Measurements from ENCODE around the gene RHOJ.

Gene RHOJ

DNA sequence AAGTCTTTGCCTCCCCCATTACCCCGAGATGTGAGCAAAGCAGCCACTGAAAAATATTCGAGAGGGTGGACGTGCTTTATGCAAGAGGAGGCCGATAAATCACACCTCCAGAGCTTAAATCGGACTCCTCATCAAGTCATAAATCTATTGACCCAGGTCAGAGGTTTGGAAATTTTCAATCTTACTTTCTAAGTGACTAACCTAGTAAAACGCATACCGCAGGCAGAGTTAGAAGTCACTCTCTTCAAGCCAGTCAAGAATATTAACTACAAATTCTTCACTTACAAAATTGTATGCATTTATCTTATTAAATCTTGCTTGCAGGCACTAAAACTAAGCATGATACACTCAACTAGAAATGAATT is 79.6 kb downstream of the RHOJ start:
- Histone ChIP-seq H3K27me3 (ENCODE audit: control insufficient read depth, insufficient read depth, low read length) (no peaks in the 10 kb centered on the region), H3K9ac (ENCODE audit: low read length) (no peak overlapping the region), H3K9me3 (ENCODE audit: control insufficient read depth, insufficient read depth, low read depth, low read length) (no peaks in the 10 kb centered on the region), H3K4me3 (ENCODE audit: low read depth, low read length) (no peak overlapping the region), H3K36me3 (ENCODE audit: control insufficient read depth, insufficient read depth, low read length) (no peaks in the 10 kb centered on the region), H3K27ac (ENCODE audit: low read depth, low read length) (no peak overlapping the region), H3K4me1 (ENCODE audit: control insufficient read depth, insufficient read depth, low read length) (no peaks in the 10 kb centered on the region)

DNA sequence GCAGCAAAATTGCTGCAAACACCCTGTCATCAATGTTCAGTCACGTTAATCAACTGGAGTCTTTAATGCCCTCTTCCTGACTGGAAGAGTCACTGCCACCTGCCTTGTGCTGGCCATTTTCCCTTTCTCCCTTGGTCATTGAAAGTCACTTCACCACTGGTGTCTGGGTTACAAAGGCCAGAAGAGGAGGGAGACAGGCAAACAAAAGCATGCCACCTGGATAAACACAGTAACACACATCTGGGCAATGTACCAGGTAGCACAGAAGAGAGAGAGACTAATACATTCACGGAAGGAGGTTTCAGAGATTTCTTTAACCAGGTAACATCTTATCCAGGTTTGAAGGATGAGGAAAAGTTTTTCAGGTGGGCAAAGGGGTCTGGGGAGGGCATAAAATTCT is 81.8 kb downstream of the RHOJ start:
- no peaks in the 10 kb centered on the region for H3K9me3 ChIP-seq (ENCODE audit: control insufficient read depth, insufficient read depth, low read depth, low read length)
- H3K36me3 ChIP-seq (ENCODE audit: control insufficient read depth, insufficient read depth, low read length), result no peaks in the 10 kb centered on the region
- no peak overlapping the region for H3K27ac ChIP-seq (ENCODE audit: low read depth, low read length)
- no peaks in the 10 kb centered on the region for H3K27me3 ChIP-seq (ENCODE audit: control insufficient read depth, insufficient read depth, low read length)
- no peak overlapping the region for H3K9ac ChIP-seq (ENCODE audit: low read length)
- H3K4me1 ChIP-seq (ENCODE audit: control insufficient read depth, insufficient read depth, low read length), result no peaks in the 10 kb centered on the region
- no peak overlapping the region for H3K4me3 ChIP-seq (ENCODE audit: low read depth, low read length)

DNA sequence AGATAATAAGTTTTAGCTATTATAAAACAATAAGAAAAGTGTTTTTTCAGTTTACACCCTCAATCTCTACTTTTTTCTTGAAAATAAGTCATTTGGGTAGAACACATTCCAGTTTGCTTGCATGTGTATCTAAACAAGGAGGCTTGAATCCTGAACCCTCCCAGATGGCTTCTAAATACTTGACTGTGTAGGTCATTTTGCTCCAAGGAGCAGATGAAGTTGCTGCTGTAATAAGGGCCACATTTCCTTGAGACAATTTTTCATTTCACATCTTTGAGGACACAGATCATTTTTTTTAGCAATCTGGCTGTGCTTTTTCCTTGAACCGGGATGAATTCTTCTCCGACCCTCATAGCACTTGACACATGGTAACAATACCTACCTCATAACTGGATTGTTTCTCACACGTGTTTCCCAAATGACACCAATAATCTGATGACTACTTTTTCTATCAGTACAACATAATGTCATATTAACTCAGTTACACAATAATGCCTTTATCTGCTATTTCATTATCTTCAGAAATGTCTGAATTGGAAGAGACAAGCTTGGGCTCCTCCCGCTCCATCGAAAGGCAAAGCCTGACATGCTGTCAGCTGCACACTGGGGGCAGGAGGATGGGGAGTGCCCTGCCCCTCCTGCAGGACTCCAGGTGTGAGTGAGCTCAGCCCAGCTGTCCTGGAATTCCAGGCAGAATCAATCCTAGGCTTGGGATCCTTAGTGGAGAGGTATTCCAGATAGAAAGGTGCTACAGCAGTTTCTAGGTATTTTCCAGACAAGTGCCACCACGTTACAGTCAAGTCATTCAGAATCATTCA is 83.6 kb downstream of the RHOJ start:
- H3K27me3 ChIP-seq (ENCODE audit: control insufficient read depth, insufficient read depth, low read length), result no peaks in the 10 kb centered on the region
- no peak overlapping the region for H3K4me3 ChIP-seq (ENCODE audit: low read depth, low read length)
- no peaks in the 10 kb centered on the region for H3K36me3 ChIP-seq (ENCODE audit: control insufficient read depth, insufficient read depth, low read length)
- H3K9ac ChIP-seq (ENCODE audit: low read length), result no peak overlapping the region
- no peak overlapping the region for H3K27ac ChIP-seq (ENCODE audit: low read depth, low read length)
- no peaks in the 10 kb centered on the region for H3K9me3 ChIP-seq (ENCODE audit: control insufficient read depth, insufficient read depth, low read depth, low read length)
- no peaks in the 10 kb centered on the region for H3K4me1 ChIP-seq (ENCODE audit: control insufficient read depth, insufficient read depth, low read length)

GRCh38 chr14:63288853-63289252 is 84.6 kb downstream of the RHOJ start:
- H3K9me3 ChIP-seq (ENCODE audit: control insufficient read depth, insufficient read depth, low read depth, low read length), result no peaks in the 10 kb centered on the region
- H3K27ac ChIP-seq (ENCODE audit: low read depth, low read length), result no peak overlapping the region
- no peaks in the 10 kb centered on the region for H3K27me3 ChIP-seq (ENCODE audit: control insufficient read depth, insufficient read depth, low read length)
- no peaks in the 10 kb centered on the region for H3K4me1 ChIP-seq (ENCODE audit: control insufficient read depth, insufficient read depth, low read length)
- no peak overlapping the region for H3K4me3 ChIP-seq (ENCODE audit: low read depth, low read length)
- H3K36me3 ChIP-seq (ENCODE audit: control insufficient read depth, insufficient read depth, low read length), result no peaks in the 10 kb centered on the region
- H3K9ac ChIP-seq (ENCODE audit: low read length), result no peak overlapping the region

GRCh38 chr14:63290741-63291430 is 86.6 kb downstream of the RHOJ start:
- no peaks in the 10 kb centered on the region for H3K9me3 ChIP-seq (ENCODE audit: control insufficient read depth, insufficient read depth, low read depth, low read length)
- H3K4me1 ChIP-seq (ENCODE audit: control insufficient read depth, insufficient read depth, low read length), result no peaks in the 10 kb centered on the region
- H3K27me3 ChIP-seq (ENCODE audit: control insufficient read depth, insufficient read depth, low read length), result no peaks in the 10 kb centered on the region
- no peak overlapping the region for H3K4me3 ChIP-seq (ENCODE audit: low read depth, low read length)
- no peak overlapping the region for H3K9ac ChIP-seq (ENCODE audit: low read length)
- H3K27ac ChIP-seq (ENCODE audit: low read depth, low read length), result no peak overlapping the region
- H3K36me3 ChIP-seq (ENCODE audit: control insufficient read depth, insufficient read depth, low read length), result no peaks in the 10 kb centered on the region

GRCh38 chr14:63292805-63293204 is 88.6 kb downstream of the RHOJ start:
- no peaks in the 10 kb centered on the region for H3K27me3 ChIP-seq (ENCODE audit: control insufficient read depth, insufficient read depth, low read length)
- no peak overlapping the region for H3K27ac ChIP-seq (ENCODE audit: low read depth, low read length)
- H3K9ac ChIP-seq (ENCODE audit: low read length), result no peak overlapping the region

DNA sequence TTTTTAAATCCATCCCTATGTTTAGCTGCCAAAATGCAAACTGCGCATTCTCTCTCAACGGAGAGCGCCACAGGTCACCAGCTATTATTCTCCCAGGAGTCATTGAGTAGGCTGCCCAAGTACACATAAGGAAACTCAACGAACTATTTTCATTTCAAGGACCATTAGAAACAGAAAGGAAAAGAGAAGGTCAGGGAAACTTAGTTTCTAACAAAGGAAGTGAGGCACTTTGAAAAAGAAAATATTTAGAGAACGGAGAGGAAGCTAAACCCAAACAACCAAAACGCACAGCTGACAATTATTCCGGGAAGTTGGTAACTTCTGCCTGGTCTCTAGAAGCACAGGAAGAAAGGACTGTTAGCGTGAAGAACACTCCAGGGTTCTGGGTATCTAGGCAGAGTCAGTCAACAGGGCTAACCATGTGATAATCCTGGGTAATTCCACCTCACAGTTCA is 91.0 kb downstream of the RHOJ start:
- no peaks in the 10 kb centered on the region for H3K36me3 ChIP-seq (ENCODE audit: control insufficient read depth, insufficient read depth, low read length)
- no peaks in the 10 kb centered on the region for H3K9me3 ChIP-seq (ENCODE audit: control insufficient read depth, insufficient read depth, low read depth, low read length)
- H3K27me3 ChIP-seq (ENCODE audit: control insufficient read depth, insufficient read depth, low read length), result no peaks in the 10 kb centered on the region
- no peaks in the 10 kb centered on the region for H3K4me1 ChIP-seq (ENCODE audit: control insufficient read depth, insufficient read depth, low read length)
- H3K27ac ChIP-seq (ENCODE audit: low read depth, low read length), result no peak overlapping the region
- no peak overlapping the region for H3K4me3 ChIP-seq (ENCODE audit: low read depth, low read length)
- H3K9ac ChIP-seq (ENCODE audit: low read length), result no peak overlapping the region

More at GRCh38 chr14:63292805-63293204, 88.6 kb downstream of the RHOJ start:
- Histone ChIP-seq H3K9me3 (ENCODE audit: control insufficient read depth, insufficient read depth, low read depth, low read length) (no peaks in the 10 kb centered on the region), H3K4me1 (ENCODE audit: control insufficient read depth, insufficient read depth, low read length) (no peaks in the 10 kb centered on the region), H3K36me3 (ENCODE audit: control insufficient read depth, insufficient read depth, low read length) (no peaks in the 10 kb centered on the region), H3K4me3 (ENCODE audit: low read depth, low read length) (no peak overlapping the region)

DNA sequence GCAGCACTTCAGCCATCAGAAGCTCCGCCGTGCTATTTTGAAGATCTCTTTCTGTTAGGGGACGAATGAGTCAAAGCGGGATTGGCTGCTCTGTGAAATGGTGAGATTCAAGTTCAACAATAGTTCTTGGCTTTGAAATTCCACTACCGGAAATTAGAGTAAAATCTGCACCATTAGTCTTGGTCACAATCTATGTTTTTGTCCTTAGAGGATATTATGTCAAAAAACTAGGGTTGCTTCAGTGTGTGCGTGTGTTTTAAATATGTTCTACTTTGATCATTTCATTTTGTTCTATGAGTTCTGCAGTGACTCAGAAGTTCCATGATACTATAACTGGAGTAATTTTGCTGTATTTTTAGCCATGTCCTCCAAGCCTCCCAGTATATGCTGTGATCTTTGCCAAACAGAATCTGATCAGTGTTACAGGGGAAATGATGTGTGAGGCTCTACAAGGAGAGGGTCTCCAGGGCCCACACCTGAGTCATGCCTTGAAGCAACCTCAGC is 91.9 kb downstream of the RHOJ start:
- Histone ChIP-seq H3K4me1 (ENCODE audit: control insufficient read depth, insufficient read depth, low read length) (no peaks in the 10 kb centered on the region), H3K4me3 (ENCODE audit: low read depth, low read length) (no peak overlapping the region), H3K9ac (ENCODE audit: low read length) (no peak overlapping the region), H3K36me3 (ENCODE audit: control insufficient read depth, insufficient read depth, low read length) (no peaks in the 10 kb centered on the region), H3K9me3 (ENCODE audit: control insufficient read depth, insufficient read depth, low read depth, low read length) (no peaks in the 10 kb centered on the region), H3K27me3 (ENCODE audit: control insufficient read depth, insufficient read depth, low read length) (no peaks in the 10 kb centered on the region), H3K27ac (ENCODE audit: low read depth, low read length) (no peak overlapping the region)

GRCh38 chr14:63297372-63298063 is 93.3 kb downstream of the RHOJ start:
- Histone ChIP-seq H3K27me3 (ENCODE audit: control insufficient read depth, insufficient read depth, low read length) (no peaks in the 10 kb centered on the region), H3K27ac (ENCODE audit: low read depth, low read length) (no peak overlapping the region), H3K4me1 (ENCODE audit: control insufficient read depth, insufficient read depth, low read length) (no peaks in the 10 kb centered on the region), H3K9me3 (ENCODE audit: control insufficient read depth, insufficient read depth, low read depth, low read length) (no peaks in the 10 kb centered on the region), H3K36me3 (ENCODE audit: control insufficient read depth, insufficient read depth, low read length) (no peaks in the 10 kb centered on the region), H3K4me3 (ENCODE audit: low read depth, low read length) (no peak overlapping the region), H3K9ac (ENCODE audit: low read length) (no peak overlapping the region)

DNA sequence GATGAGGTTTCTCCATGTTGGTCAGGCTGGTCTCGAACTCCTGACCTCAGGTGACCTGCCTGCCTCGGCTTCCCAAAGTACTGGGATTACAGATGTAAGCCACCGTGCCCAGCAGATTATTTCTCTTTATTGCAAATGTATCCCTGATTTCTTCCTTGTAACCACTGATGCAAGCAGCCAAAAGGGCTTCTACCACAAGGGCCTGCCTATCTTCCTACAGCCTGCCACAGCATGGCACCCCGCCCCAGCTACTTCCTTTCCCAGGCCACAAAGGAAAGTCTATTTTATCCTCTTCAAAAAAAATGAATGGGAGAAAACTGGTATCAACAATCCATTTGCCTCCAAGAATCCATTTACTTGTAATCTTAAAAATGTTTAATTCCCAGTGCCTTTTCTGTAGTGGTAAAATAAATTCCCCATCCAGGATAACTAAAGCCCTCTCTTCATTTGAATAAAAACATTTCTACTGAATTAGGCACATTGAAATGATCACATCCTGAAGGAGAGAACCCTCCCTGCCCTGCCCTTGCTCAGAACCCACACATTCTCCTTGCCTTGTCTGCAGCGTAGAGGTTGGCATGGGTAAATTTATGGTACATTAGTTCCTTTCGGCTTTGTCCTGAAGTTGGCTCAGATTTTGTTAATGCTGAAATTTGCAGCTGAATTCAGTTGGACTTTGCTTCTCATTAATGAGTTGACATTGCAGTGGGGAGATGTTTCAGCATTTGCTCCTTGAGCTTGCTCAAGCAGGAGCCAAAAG is 95.3 kb downstream of the RHOJ start:
- Histone ChIP-seq H3K27me3 (ENCODE audit: control insufficient read depth, insufficient read depth, low read length) (no peaks in the 10 kb centered on the region), H3K9me3 (ENCODE audit: control insufficient read depth, insufficient read depth, low read depth, low read length) (no peaks in the 10 kb centered on the region), H3K36me3 (ENCODE audit: control insufficient read depth, insufficient read depth, low read length) (no peaks in the 10 kb centered on the region), H3K27ac (ENCODE audit: low read depth, low read length) (no peak overlapping the region), H3K9ac (ENCODE audit: low read length) (no peak overlapping the region), H3K4me3 (ENCODE audit: low read depth, low read length) (no peak overlapping the region), H3K4me1 (ENCODE audit: control insufficient read depth, insufficient read depth, low read length) (no peaks in the 10 kb centered on the region)
